OCI-LY7 (cell line): ENCODE measurements around the gene VWA2.

Source experiments
- EZH2phosphoT487 ChIP-seq: fragments of 200-600 bp; sonication (generic); IDR thresholded peaks from 2 replicates; pipeline ENCODE4 v1.6.1; 2018; ENCODE audit warnings: low read depth, borderline replicate concordance, mild to moderate bottlenecking, mixed run types, antibody characterized with exemption, low read length, moderate library complexity, mixed read lengths
- TF ChIP-seq, protein P1 (sequence below): fragments of 200-600 bp; sonication (generic); conservative IDR thresholded peaks from 2 replicates; pipeline ENCODE4 v1.5.1; 2014; ENCODE audit warnings: mild to moderate bottlenecking, antibody characterized with exemption, low read length, moderate library complexity, mixed read lengths

GRCh38 chr10:114297136-114297705 is 58.2 kb downstream of the VWA2 start:
- TF ChIP-seq, protein P1, sequence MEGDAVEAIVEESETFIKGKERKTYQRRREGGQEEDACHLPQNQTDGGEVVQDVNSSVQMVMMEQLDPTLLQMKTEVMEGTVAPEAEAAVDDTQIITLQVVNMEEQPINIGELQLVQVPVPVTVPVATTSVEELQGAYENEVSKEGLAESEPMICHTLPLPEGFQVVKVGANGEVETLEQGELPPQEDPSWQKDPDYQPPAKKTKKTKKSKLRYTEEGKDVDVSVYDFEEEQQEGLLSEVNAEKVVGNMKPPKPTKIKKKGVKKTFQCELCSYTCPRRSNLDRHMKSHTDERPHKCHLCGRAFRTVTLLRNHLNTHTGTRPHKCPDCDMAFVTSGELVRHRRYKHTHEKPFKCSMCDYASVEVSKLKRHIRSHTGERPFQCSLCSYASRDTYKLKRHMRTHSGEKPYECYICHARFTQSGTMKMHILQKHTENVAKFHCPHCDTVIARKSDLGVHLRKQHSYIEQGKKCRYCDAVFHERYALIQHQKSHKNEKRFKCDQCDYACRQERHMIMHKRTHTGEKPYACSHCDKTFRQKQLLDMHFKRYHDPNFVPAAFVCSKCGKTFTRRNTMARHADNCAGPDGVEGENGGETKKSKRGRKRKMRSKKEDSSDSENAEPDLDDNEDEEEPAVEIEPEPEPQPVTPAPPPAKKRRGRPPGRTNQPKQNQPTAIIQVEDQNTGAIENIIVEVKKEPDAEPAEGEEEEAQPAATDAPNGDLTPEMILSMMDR = no peak
- no peak for TF ChIP-seq EZH2phosphoT487
